Loucy (cell line): ENCODE measurements around the gene STAT5A.
"Not testable (repeated sequence)": the region's sequence is repeated elsewhere in the genome, so short reads cannot be mapped to it uniquely, and the experiment has no call there.

Experiments used
- H2AFZ ChIP-seq: fragments of 200-600 bp; sonication (generic); 2 replicates; pipeline ENCODE4 v1.6.0; 2016; ENCODE audit warnings: antibody characterized with exemption, mild to moderate bottlenecking, low read length, moderate library complexity
- H3F3A ChIP-seq: fragments of 200-600 bp; 2 replicates; pipeline ENCODE4 v1.6.0; 2016; ENCODE audit warnings: antibody characterized with exemption, low read depth, mild to moderate bottlenecking
- H3K27me3 ChIP-seq: fragments of 200-600 bp; sonication (generic); 2 replicates; pipeline ENCODE4 v1.6.1; 2014; ENCODE audit warnings: low read length, mild to moderate bottlenecking; ENCODE audit not compliant: insufficient read depth, poor library complexity, severe bottlenecking
- H3K36me3 ChIP-seq: fragments of 200-600 bp; sonication (generic); 2 replicates; pipeline ENCODE4 v1.6.1; 2016; ENCODE audit warnings: low read length; ENCODE audit not compliant: insufficient read depth
- H3K4me1 ChIP-seq: fragments of 200-600 bp; sonication (generic); 2 replicates; pipeline ENCODE4 v1.5.1; 2014; ENCODE audit warnings: low read length, mild to moderate bottlenecking; ENCODE audit not compliant: insufficient read depth, poor library complexity, severe bottlenecking
- H3K4me2 ChIP-seq: fragments of 200-600 bp; sonication (generic); 2 replicates; pipeline ENCODE4 v1.6.0; 2014; ENCODE audit warnings: antibody characterized with exemption, low read length, low read depth, mild to moderate bottlenecking; ENCODE audit not compliant: poor library complexity, severe bottlenecking
- H3K4me3 ChIP-seq: fragments of 200-600 bp; sonication (generic); 2 replicates; pipeline ENCODE4 v1.5.1; 2014; ENCODE audit warnings: low read length, mild to moderate bottlenecking, mixed read lengths; ENCODE audit not compliant: poor library complexity, severe bottlenecking
- H3K79me2 ChIP-seq: fragments of 200-600 bp; sonication (generic); 2 replicates; pipeline ENCODE4 v1.6.1; 2014; ENCODE audit warnings: low read length; ENCODE audit not compliant: insufficient read depth
- H3K9ac ChIP-seq: fragments of 200-600 bp; sonication (generic); 2 replicates; pipeline ENCODE4 v1.6.0; 2014; ENCODE audit warnings: mild to moderate bottlenecking, low read depth, low read length, moderate library complexity; ENCODE audit not compliant: poor library complexity, severe bottlenecking
- H3K9me2 ChIP-seq: fragments of 200-600 bp; sonication (generic); replicated peaks from 2 replicates; pipeline ENCODE4 v1.6.1; 2016; ENCODE audit warnings: low read depth, low read length, mixed read lengths
- H3K9me3 ChIP-seq: fragments of 200-600 bp; sonication (generic); 2 replicates; pipeline ENCODE4 v1.6.1; 2014; ENCODE audit warnings: mild to moderate bottlenecking, antibody characterized with exemption, low read length, low read depth; ENCODE audit not compliant: insufficient read depth
- H4K20me1 ChIP-seq: fragments of 200-600 bp; sonication (generic); 2 replicates; pipeline ENCODE4 v1.6.0; 2014; ENCODE audit warnings: antibody characterized with exemption, low read length, mild to moderate bottlenecking; ENCODE audit not compliant: insufficient read depth, poor library complexity, severe bottlenecking
- EZH2phosphoT487 ChIP-seq: fragments of 200-600 bp; IDR thresholded peaks from 2 replicates; pipeline ENCODE4 v1.6.1; 2018; ENCODE audit warnings: antibody characterized with exemption, mild to moderate bottlenecking, moderate library complexity, borderline replicate concordance
- TF ChIP-seq, protein P1 (sequence below): fragments of 200-600 bp; sonication (generic); conservative IDR thresholded peaks from 2 replicates; pipeline ENCODE4 v1.5.1; 2014; ENCODE audit warnings: mild to moderate bottlenecking, antibody characterized with exemption, low read length

Gene STAT5A

GRCh38 chr17:42315402-42316156, 27.3 kb downstream of the STAT5A start:
- TF ChIP-seq, protein P1, sequence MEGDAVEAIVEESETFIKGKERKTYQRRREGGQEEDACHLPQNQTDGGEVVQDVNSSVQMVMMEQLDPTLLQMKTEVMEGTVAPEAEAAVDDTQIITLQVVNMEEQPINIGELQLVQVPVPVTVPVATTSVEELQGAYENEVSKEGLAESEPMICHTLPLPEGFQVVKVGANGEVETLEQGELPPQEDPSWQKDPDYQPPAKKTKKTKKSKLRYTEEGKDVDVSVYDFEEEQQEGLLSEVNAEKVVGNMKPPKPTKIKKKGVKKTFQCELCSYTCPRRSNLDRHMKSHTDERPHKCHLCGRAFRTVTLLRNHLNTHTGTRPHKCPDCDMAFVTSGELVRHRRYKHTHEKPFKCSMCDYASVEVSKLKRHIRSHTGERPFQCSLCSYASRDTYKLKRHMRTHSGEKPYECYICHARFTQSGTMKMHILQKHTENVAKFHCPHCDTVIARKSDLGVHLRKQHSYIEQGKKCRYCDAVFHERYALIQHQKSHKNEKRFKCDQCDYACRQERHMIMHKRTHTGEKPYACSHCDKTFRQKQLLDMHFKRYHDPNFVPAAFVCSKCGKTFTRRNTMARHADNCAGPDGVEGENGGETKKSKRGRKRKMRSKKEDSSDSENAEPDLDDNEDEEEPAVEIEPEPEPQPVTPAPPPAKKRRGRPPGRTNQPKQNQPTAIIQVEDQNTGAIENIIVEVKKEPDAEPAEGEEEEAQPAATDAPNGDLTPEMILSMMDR: no peak
- no peak for TF ChIP-seq EZH2phosphoT487
- H3K9ac ChIP-seq: peak overlapping the region; percentile 95
- peaks cover 89% of the 10 kb centered on the region for H3K4me1 ChIP-seq
- H4K20me1 ChIP-seq: no peaks in the 10 kb centered on the region
- H3K4me2 ChIP-seq: peak overlapping the region; percentile 37
- no peaks in the 10 kb centered on the region for H3K27me3 ChIP-seq
- no peak overlapping the region for H3K4me3 ChIP-seq
- H3F3A ChIP-seq: peaks cover 46% of the 10 kb centered on the region
- peaks cover 24% of the 10 kb centered on the region for H3K36me3 ChIP-seq
- H2AFZ ChIP-seq: no peak overlapping the region
- no peaks in the 10 kb centered on the region for H3K9me2 ChIP-seq
- H3K9me3 ChIP-seq: no peaks in the 10 kb centered on the region
- H3K79me2 ChIP-seq: peaks cover 36% of the 10 kb centered on the region

GRCh38 chr17:42316755-42317154, 28.5 kb downstream of the STAT5A start:
- peaks cover 14% of the 10 kb centered on the region for H3K36me3 ChIP-seq
- H3K79me2 ChIP-seq: peaks cover 36% of the 10 kb centered on the region
- H2AFZ ChIP-seq: no peak overlapping the region
- H3K4me1 ChIP-seq: peaks cover 89% of the 10 kb centered on the region
- H3K9me3 ChIP-seq: no peaks in the 10 kb centered on the region
- no peak overlapping the region for H3K4me3 ChIP-seq
- H3K9me2 ChIP-seq: no peaks in the 10 kb centered on the region
- peaks cover 39% of the 10 kb centered on the region for H3F3A ChIP-seq
- no peak for TF ChIP-seq EZH2phosphoT487
- H3K4me2 ChIP-seq: no peak overlapping the region
- no peaks in the 10 kb centered on the region for H3K27me3 ChIP-seq
- peak overlapping the region; percentile 95 for H3K9ac ChIP-seq
- no peaks in the 10 kb centered on the region for H4K20me1 ChIP-seq

- Histone ChIP-seq H3K9me2 (no peaks in the 10 kb centered on the region), H3K9ac (peak overlapping the region; percentile 95), H3K4me2 (peak overlapping the region; percentile 82), H3K4me1 (peaks cover 91% of the 10 kb centered on the region), H2AFZ (no peak overlapping the region), H3K27me3 (no peaks in the 10 kb centered on the region), H3K4me3 (no peak overlapping the region), H3F3A (peaks cover 38% of the 10 kb centered on the region; the same call in 1 of the 2 replicates), H3K36me3 (peaks cover 17% of the 10 kb centered on the region), H3K79me2 (peaks cover 36% of the 10 kb centered on the region), H4K20me1 (no peaks in the 10 kb centered on the region), H3K9me3 (no peaks in the 10 kb centered on the region)
- TF ChIP-seq, protein P1: no peak
- TF ChIP-seq EZH2phosphoT487: no peak
These were observed 29.1 kb downstream of the STAT5A start for GRCh38 chr17:42317266-42317845.

- H3K36me3 ChIP-seq: peaks cover 19% of the 10 kb centered on the region
- H3K4me1 ChIP-seq: peaks cover 95% of the 10 kb centered on the region
- peaks cover 40% of the 10 kb centered on the region; the same call in 1 of the 2 replicates for H3F3A ChIP-seq
- H2AFZ ChIP-seq, H4K20me1 ChIP-seq, H3K27me3 ChIP-seq, H3K9me2 ChIP-seq, H3K9me3 ChIP-seq: not testable (repeated sequence)
- H3K4me3 ChIP-seq: peak overlapping the region; percentile 65
- H3K4me2 ChIP-seq: peak overlapping the region; percentile 82
- H3K79me2 ChIP-seq: peaks cover 36% of the 10 kb centered on the region
- H3K9ac ChIP-seq: peak overlapping the region; percentile 95
These were observed 29.7 kb downstream of the STAT5A start for GRCh38 chr17:42317967-42318366.
